Peyer's patch (tissue), 4 donors: Measurements from ENCODE around the gene PKP4.

Experiments used
- POLR2A ChIP-seq, 2 donors: fragments of 450-650 bp; IDR thresholded peaks; one replicate each; pipeline ENCODE4 v1.5.1; 2017; ENCODE audit warnings: antibody characterized with exemption in 2 of 2, mild to moderate bottlenecking in 2 of 2, moderate library complexity in 2 of 2
- TF ChIP-seq, protein P1 (sequence below), 6 experiments: fragments of 450-650 bp in 4 of 6; fragments of 200-600 bp in 2 of 6; sonication (generic) in 1 of 6; IDR thresholded peaks; one replicate each; pipeline ENCODE4 v1.5.1; 2017 to 2019; ENCODE audit warnings: antibody characterized with exemption in 6 of 6, mild to moderate bottlenecking in 3 of 6, moderate library complexity in 1 of 6

DNA sequence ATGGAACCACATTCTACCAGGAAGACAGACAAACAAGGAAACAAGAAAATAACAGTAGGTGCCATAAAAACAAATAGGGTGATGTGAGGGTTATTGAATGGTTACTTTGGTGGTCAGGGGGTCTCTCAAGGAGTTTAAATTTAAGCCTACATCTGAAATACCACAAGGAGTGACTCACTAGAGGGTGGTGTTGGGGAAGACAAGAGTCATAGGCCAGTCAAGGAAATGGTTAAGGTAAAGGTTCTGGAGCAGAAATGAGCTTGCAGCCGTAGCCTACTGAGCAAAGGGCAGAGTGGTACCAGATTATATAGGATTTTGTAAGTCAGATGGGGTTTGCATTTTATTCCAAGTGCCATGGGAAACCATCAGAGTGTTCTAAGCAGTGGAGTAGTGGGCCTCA is 202.7 kb downstream of the PKP4 start:
- TF ChIP-seq, protein P1, sequence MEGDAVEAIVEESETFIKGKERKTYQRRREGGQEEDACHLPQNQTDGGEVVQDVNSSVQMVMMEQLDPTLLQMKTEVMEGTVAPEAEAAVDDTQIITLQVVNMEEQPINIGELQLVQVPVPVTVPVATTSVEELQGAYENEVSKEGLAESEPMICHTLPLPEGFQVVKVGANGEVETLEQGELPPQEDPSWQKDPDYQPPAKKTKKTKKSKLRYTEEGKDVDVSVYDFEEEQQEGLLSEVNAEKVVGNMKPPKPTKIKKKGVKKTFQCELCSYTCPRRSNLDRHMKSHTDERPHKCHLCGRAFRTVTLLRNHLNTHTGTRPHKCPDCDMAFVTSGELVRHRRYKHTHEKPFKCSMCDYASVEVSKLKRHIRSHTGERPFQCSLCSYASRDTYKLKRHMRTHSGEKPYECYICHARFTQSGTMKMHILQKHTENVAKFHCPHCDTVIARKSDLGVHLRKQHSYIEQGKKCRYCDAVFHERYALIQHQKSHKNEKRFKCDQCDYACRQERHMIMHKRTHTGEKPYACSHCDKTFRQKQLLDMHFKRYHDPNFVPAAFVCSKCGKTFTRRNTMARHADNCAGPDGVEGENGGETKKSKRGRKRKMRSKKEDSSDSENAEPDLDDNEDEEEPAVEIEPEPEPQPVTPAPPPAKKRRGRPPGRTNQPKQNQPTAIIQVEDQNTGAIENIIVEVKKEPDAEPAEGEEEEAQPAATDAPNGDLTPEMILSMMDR (IDR thresholded peaks at IDR 0.05), result no peak
- TF ChIP-seq POLR2A (IDR thresholded peaks at IDR 0.05), result no peak
